Measurements from ENCODE around the gene FGF22. TPM values are rescaled to one million over a fixed set of nuclear protein-coding genes. Genes with fewer than 3 reads are reported as not detected.
"Not testable (repeated sequence)": the region's sequence is repeated elsewhere in the genome, so short reads cannot be mapped to it uniquely, and the experiment has no call there.

FGF22 gene
- total RNA-seq, 1 donor = 0.27 TPM

GRCh38 chr19:662207-662961 lies 22.7 kb downstream of the FGF22 start:
- peak; percentile 19 for DNase-seq (ENCODE audit: low read depth)

DNA sequence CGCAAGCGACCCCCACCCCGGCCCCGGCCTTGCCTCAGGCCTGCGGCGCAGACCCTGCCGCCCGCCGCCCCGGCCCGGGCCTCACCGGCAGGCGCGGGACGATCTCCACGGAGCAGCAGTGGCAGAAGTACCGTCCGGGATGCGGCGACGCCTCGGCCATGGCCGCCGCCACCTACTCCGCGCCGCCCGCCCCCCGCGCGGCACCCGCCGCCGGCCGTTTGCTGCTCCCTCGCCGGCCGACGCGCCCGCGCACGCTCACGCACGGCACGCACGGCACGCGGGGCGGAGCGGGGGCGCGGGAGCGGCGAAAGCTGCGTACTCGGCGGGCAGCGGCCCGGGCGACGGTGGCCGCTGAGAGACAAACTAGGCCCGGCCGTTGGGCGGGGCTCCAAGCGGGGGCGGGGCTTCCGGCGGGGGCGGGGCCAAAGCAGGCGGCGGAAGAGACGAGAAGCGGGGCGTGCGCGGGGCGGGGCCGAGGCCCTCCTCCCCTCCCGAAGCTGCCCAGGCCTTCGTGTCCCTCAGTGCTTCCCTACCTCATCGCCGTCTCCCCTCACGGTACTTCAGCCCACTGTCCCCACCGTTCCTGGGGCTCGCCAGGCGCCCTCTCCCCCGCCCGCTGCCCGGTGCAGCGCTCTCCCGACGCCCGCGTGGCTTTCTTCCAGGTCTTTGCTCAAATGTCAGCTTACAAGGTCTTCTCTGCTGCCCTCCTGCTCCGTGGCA lies 23.4 kb downstream of the FGF22 start, which contains the start of gene RNF126:
RNF126 (minus strand) TSS at position 253 of the 720 bp plus-strand sequence; CDS start at position 160, 93 bp downstream.
- no peak for TF ChIP-seq CTCF (IDR thresholded peaks at IDR 0.05; ENCODE audit: insufficient read depth, low read length)
- peak within 1 kb of the TSS; percentile 84 for H3K4me3 ChIP-seq (ENCODE audit: low read depth, low read length)
- DNase-seq (ENCODE audit: low read depth) = peak; percentile 87

More at GRCh38 chr19:662207-662961, 22.7 kb downstream of the FGF22 start:
- H3K4me3 ChIP-seq (ENCODE audit: low read depth, low read length) = peak overlapping the region; percentile 84
- no peak for TF ChIP-seq CTCF (IDR thresholded peaks at IDR 0.05; ENCODE audit: insufficient read depth, low read length)

DNA sequence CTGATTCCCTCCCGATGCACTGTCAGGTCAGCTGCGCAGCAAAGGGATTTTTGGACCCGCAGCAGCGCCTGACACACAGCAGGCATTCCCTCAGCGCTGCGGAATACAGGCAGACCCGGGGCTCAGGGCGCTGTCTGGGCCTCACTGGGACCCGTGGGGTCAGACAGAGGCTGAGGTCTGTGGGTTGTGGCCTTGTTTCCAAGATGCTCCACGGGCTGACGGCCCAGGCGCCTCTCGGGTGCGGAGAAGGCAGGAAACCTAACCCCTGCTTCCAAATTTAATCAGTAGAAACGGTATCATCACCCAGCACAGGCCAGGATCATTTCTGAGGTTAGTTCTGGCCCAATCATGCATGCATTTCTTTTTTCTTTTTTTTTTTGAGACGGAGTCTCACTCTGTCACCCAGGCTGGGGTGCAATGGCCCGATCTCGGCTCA lies 24.0 kb downstream of the FGF22 start:
- no peak for DNase-seq (ENCODE audit: low read depth)
- no peak for TF ChIP-seq CTCF (IDR thresholded peaks at IDR 0.05; ENCODE audit: insufficient read depth, low read length)
- H3K4me3 ChIP-seq (ENCODE audit: low read depth, low read length) = peak overlapping the region; percentile 69

- H3K4me3 ChIP-seq (ENCODE audit: low read depth, low read length) = peak overlapping the region; percentile 40
- peak; percentile 94 for TF ChIP-seq CTCF (IDR thresholded peaks at IDR 0.05; ENCODE audit: insufficient read depth, low read length)
- DNase-seq (ENCODE audit: low read depth) = peak; percentile 75
Measured at GRCh38 chr19:664913-665443, 25.3 kb downstream of the FGF22 start.

DNA sequence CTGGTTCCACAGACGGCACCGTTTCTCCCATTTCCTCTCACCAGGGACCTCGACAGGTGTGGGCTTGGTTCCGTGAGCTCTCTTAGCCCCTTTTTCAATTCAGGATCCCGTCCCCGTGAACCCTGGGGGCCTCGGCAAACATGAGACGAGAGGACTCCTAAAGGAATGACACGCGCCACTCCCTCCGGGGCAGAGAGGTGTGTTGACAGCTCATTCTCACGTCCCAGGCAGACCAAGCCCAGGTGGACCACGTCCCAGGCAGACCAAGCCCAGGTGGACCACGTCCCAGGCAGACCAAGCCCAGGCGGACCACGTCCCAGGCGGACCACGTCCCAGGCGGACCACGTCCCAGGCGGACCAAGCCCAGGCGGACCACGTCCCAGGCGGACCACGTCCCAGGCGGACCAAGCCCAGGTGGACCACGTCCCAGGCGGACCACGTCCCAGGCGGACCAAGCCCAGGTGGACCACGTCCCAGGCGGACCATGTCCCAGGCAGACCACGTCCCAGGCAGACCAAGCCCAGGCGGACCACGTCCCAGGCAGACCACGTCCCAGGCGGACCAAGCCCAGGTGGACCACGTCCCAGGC lies 27.4 kb downstream of the FGF22 start:
- not testable (repeated sequence) for H3K4me3 ChIP-seq (ENCODE audit: low read depth, low read length); DNase-seq (ENCODE audit: low read depth)

DNA sequence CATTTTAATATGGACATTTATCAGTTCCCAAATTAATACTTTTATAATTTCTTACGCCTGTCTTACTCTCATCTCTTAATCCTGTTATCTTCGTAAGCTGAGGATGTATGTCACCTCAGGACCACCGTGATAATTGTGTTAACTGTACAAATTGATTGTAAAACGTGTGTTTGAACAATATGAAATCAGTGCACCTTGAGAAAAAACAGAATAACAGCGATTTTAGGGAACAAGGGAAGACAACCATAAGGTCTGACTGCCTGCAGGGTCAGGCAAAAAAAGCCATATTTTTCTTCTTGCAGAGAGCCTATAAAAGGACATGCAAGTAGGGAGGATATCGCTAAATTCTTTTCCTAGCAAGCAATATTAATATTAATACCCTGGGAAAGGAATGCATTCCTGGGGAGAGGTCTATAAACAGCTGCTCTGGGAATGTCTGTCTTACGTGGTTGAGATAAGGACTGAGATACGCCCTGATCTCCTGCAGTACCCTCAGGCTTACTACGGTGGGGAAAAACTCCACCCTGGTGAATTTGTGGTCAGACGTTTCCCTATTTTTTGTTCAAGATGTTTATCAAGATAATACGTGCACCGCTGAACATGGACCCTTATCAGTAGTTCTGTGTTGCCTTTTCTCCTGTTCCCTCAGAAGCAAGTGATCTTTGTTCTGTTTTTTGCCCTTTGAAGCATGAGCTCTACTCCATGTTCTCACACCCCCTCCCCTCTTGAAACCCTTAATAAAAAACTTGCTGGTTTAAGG lies 29.2 kb downstream of the FGF22 start:
- H3K4me3 ChIP-seq (ENCODE audit: low read depth, low read length) = not testable (repeated sequence)
- DNase-seq (ENCODE audit: low read depth) = peak; percentile 62

DNA sequence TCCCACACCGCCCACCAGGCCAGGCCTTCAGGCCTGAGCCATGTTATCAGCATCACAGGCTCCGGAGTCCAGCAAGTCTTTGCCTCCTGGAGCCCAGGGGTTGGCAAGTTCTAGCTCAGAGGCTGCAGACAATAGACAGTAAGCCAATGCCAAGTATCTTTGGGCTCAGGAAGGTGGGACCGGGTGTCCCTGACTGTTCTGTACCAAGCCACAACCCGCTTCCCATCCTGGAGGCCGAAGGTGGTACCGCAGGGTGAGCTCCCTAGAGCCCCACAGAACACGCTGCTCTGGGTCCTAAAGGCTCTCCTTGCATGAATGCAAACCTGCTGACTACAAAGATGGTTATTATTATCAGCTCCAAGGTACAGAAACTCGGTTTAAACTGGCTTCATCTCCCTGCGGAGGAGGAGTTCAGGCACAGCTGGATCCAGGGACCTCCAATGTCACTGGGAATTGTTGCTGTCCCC lies 31.0 kb downstream of the FGF22 start:
- no peak overlapping the region for H3K4me3 ChIP-seq (ENCODE audit: low read depth, low read length)
- peak; percentile 23 for TF ChIP-seq CTCF (IDR thresholded peaks at IDR 0.05; ENCODE audit: insufficient read depth, low read length)
- DNase-seq (ENCODE audit: low read depth) = no peak

Measured in fibroblast of the aortic adventitia (primary cell).